HEK293 (cell line): ENCODE data around the gene CASQ2.

Source experiments
- CTCF ChIA-PET: fragments of 350-600 bp; formaldehyde crosslinking; extraction: SDS; loops from one replicate; lab custom pipeline; 2021; ENCODE audit warnings: antibody characterized with exemption; lab: Yijun Ruan, JAX
- POLR2A ChIA-PET: fragments of 300-600 bp; formaldehyde crosslinking; extraction: SDS; loops from one replicate; lab custom pipeline; 2020; ENCODE audit warnings: antibody characterized with exemption, inconsistent platforms; lab: Yijun Ruan, JAX
- H3K27ac ChIP-seq: fragments of 200-500 bp; sonication (Bioruptor generic); 2 replicates; pipeline ENCODE4 v1.5.1; 2014; ENCODE audit warnings: low read depth, low read length, control low read depth, inconsistent platforms; ENCODE audit errors: extremely low read depth
- H3K36me3 ChIP-seq, 2 experiments: fragments of 200-500 bp in 1 of 2; sonication (Bioruptor generic) in 1 of 2; 1 replicate in 1 of 2; 2 replicates in 1 of 2; pipeline ENCODE4 v1.5.1; 2014 to 2017; ENCODE audit warnings: inconsistent platforms in 2 of 2, low read length in 2 of 2; ENCODE audit not compliant: control insufficient read depth in 2 of 2, insufficient read depth in 1 of 2
- H3K4me1 ChIP-seq: fragments of 200-500 bp; sonication (Bioruptor generic); 2 replicates; pipeline ENCODE4 v1.5.1; 2014; ENCODE audit warnings: mild to moderate bottlenecking, low read length, inconsistent platforms; ENCODE audit not compliant: control insufficient read depth, insufficient read depth
- H3K4me3 ChIP-seq: 2 replicates; pipeline ENCODE4 v1.5.1; 2011; ENCODE audit warnings: low read depth, mild to moderate bottlenecking, control low read depth, low read length, moderate library complexity
- H3K9me3 ChIP-seq: fragments of 200-500 bp; sonication (Bioruptor generic); 2 replicates; pipeline ENCODE4 v1.5.1; 2014; ENCODE audit warnings: low read depth, low read length, inconsistent platforms; ENCODE audit not compliant: control insufficient read depth, insufficient read depth
- MEIS1 ChIP-seq: sonication (generic); formaldehyde crosslinking; IDR thresholded peaks from 2 replicates; pipeline ENCODE4 v1.8.1; 2022; ENCODE audit warnings: missing genetic modification reagents, mild to moderate bottlenecking, borderline replicate concordance
- MZF1 ChIP-seq: fragments of 450-650 bp; formaldehyde crosslinking; IDR thresholded peaks from 2 replicates; pipeline ENCODE4 v1.5.1; 2017; ENCODE audit warnings: missing biosample characterization, missing genetic modification characterization, borderline replicate concordance
- ZBTB7A ChIP-seq: fragments of 450-650 bp; formaldehyde crosslinking; IDR thresholded peaks from 2 replicates; pipeline ENCODE4 v1.5.1; 2016; ENCODE audit warnings: low read depth, missing biosample characterization, missing genetic modification characterization
- ZNF214 ChIP-seq: fragments of 450-650 bp; formaldehyde crosslinking; IDR thresholded peaks from 2 replicates; pipeline ENCODE4 v1.5.1; 2017; ENCODE audit warnings: missing biosample characterization, mild to moderate bottlenecking, missing genetic modification characterization, borderline replicate concordance
- ZNF221 ChIP-seq: fragments of 450-650 bp; formaldehyde crosslinking; IDR thresholded peaks from 2 replicates; pipeline ENCODE4 v1.5.1; 2017; ENCODE audit warnings: missing biosample characterization, missing genetic modification characterization, borderline replicate concordance
- ZNF366 ChIP-seq: fragments of 450-650 bp; formaldehyde crosslinking; conservative IDR thresholded peaks from 2 replicates; pipeline ENCODE4 v1.5.1; 2016; ENCODE audit warnings: missing biosample characterization, missing genetic modification characterization
- ZNF391 ChIP-seq: fragments of 450-650 bp; formaldehyde crosslinking; IDR thresholded peaks from 2 replicates; pipeline ENCODE4 v1.5.1; 2016; ENCODE audit warnings: low read depth, missing biosample characterization, missing genetic modification characterization, borderline replicate concordance
- ZNF48 ChIP-seq: fragments of 450-650 bp; formaldehyde crosslinking; IDR thresholded peaks from 2 replicates; pipeline ENCODE4 v1.5.1; 2016; ENCODE audit warnings: missing biosample characterization, missing genetic modification characterization
- ZNF501 ChIP-seq: fragments of 450-650 bp; formaldehyde crosslinking; IDR thresholded peaks from 2 replicates; pipeline ENCODE4 v1.5.1; 2016; ENCODE audit warnings: missing biosample characterization, missing genetic modification characterization
- ZNF510 ChIP-seq: fragments of 450-650 bp; formaldehyde crosslinking; IDR thresholded peaks from 2 replicates; pipeline ENCODE4 v1.5.1; 2018; ENCODE audit warnings: mild to moderate bottlenecking, missing genetic modification characterization, missing biosample characterization; ENCODE audit not compliant: insufficient replicate concordance
- ZNF530 ChIP-seq: fragments of 450-650 bp; formaldehyde crosslinking; IDR thresholded peaks from 2 replicates; pipeline ENCODE4 v1.5.1; 2016; ENCODE audit warnings: low read depth, missing biosample characterization, missing genetic modification characterization
- ZNF544 ChIP-seq: fragments of 450-650 bp; formaldehyde crosslinking; IDR thresholded peaks from 2 replicates; pipeline ENCODE4 v1.5.0; 2017; ENCODE audit warnings: missing biosample characterization, missing genetic modification characterization
- ZNF560 ChIP-seq: fragments of 450-650 bp; formaldehyde crosslinking; IDR thresholded peaks from 2 replicates; pipeline ENCODE4 v1.5.1; 2017; ENCODE audit warnings: missing biosample characterization, missing genetic modification characterization, borderline replicate concordance
- ZNF629 ChIP-seq: fragments of 450-650 bp; formaldehyde crosslinking; IDR thresholded peaks from 2 replicates; pipeline ENCODE4 v1.5.1; 2017; ENCODE audit warnings: missing biosample characterization, missing genetic modification characterization
- ZNF658 ChIP-seq: fragments of 450-650 bp; formaldehyde crosslinking; IDR thresholded peaks from 2 replicates; pipeline ENCODE4; 2016; ENCODE audit warnings: missing biosample characterization, missing genetic modification characterization
- ZNF707 ChIP-seq: fragments of 450-650 bp; formaldehyde crosslinking; IDR thresholded peaks from 2 replicates; pipeline ENCODE4 v1.5.1; 2016; ENCODE audit warnings: missing biosample characterization, missing genetic modification characterization
- ZNF792 ChIP-seq: fragments of 450-650 bp; formaldehyde crosslinking; IDR thresholded peaks from 2 replicates; pipeline ENCODE4 v1.5.1; 2016; ENCODE audit warnings: missing biosample characterization, missing genetic modification characterization
- ZSCAN30 ChIP-seq: fragments of 450-650 bp; IDR thresholded peaks from 2 replicates; pipeline ENCODE4 v1.5.1; 2018; ENCODE audit warnings: missing biosample characterization, mild to moderate bottlenecking, missing genetic modification characterization, moderate library complexity
- TF ChIP-seq, protein P1 (sequence below): fragments of 450-650 bp; formaldehyde crosslinking; IDR thresholded peaks from 2 replicates; pipeline ENCODE4 v1.5.1; 2017; ENCODE audit warnings: missing biosample characterization, missing genetic modification characterization
- TF ChIP-seq, protein P2 (sequence below): fragments of 450-650 bp; IDR thresholded peaks from 2 replicates; pipeline ENCODE4 v1.5.1; 2018; ENCODE audit warnings: missing biosample characterization, missing genetic modification characterization
- TF ChIP-seq, protein P3 (sequence below): fragments of 450-650 bp; formaldehyde crosslinking; IDR thresholded peaks from 2 replicates; pipeline ENCODE4 v1.5.1; 2016; ENCODE audit warnings: missing biosample characterization, missing genetic modification characterization, low read depth

CASQ2 gene

DNA sequence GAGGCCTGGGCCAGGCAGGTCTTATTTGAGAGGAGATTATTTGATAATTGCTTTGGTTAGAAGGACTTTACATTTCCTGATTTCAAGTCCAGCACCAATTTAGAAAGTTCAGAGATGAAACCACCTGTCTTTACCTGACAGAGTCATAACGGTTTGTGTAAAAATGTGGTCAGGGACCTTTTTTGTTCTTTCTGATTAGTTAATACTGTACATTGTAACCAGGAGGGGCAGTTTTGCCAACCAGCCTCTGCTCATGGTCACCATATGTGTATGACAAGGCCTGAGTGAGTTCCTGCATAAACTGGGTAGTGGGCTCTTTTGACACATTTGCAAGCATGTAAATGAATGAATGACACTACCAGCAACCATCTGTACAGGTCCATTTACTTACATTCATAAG, 70.9 kb downstream of the CASQ2 start (continued):
- TF ChIP-seq, protein P1, sequence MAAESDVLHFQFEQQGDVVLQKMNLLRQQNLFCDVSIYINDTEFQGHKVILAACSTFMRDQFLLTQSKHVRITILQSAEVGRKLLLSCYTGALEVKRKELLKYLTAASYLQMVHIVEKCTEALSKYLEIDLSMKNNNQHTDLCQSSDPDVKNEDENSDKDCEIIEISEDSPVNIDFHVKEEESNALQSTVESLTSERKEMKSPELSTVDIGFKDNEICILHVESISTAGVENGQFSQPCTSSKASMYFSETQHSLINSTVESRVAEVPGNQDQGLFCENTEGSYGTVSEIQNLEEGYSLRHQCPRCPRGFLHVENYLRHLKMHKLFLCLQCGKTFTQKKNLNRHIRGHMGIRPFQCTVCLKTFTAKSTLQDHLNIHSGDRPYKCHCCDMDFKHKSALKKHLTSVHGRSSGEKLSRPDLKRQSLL (tag by site-specific recombination), result no peak
- TF ChIP-seq ZNF707, result no peak
- TF ChIP-seq ZNF510 (tag by site-specific recombination), result no peak
- no peak for TF ChIP-seq ZNF214 (tag by site-specific recombination)

DNA sequence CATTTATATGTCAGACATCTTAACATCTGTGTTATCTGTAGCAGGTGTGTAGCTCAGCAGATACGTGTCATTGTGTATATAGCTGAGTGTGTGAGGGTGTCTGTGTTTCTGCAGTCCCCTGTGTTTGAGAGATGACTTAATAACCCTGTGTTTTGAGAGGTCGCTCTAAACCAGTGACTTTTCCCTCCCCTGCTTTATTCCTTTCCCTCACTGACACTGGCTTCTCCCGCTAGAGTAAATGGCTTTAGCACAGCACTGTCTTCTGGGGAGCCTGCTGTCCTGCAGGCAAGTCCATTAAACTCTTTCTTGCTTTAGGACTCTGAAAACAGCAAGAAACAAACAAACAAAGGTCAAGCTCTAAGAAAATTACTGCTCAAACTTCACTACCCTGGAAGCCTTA, 73.7 kb downstream of the CASQ2 start:
- ChIA-PET POLR2A (no interaction called here), CTCF (interaction anchor here (0.6 to 2.8 kb wide), 4 partner anchors 11 to 1999 kb away, joined by 3 to 15 read pairs (median 4); no protein-coding TSS in a partner anchor)
- no peaks in the 10 kb centered on the region for H3K4me1 ChIP-seq
- TF ChIP-seq MEIS1 (CRISPR knock-in tag) (no peak), ZSCAN30 (tag by site-specific recombination) (no peak), ZNF560 (no peak), ZNF501 (tag by site-specific recombination) (no peak), ZBTB7A (tag by site-specific recombination) (no peak), ZNF530 (tag by site-specific recombination) (no peak), ZNF544 (no peak), ZNF658 (no peak), ZNF792 (tag by site-specific recombination) (no peak), MZF1 (tag by site-specific recombination) (no peak), ZNF221 (tag by site-specific recombination) (no peak), ZNF629 (tag by site-specific recombination) (no peak), ZNF391 (tag by site-specific recombination) (no peak)
- TF ChIP-seq, protein P2, sequence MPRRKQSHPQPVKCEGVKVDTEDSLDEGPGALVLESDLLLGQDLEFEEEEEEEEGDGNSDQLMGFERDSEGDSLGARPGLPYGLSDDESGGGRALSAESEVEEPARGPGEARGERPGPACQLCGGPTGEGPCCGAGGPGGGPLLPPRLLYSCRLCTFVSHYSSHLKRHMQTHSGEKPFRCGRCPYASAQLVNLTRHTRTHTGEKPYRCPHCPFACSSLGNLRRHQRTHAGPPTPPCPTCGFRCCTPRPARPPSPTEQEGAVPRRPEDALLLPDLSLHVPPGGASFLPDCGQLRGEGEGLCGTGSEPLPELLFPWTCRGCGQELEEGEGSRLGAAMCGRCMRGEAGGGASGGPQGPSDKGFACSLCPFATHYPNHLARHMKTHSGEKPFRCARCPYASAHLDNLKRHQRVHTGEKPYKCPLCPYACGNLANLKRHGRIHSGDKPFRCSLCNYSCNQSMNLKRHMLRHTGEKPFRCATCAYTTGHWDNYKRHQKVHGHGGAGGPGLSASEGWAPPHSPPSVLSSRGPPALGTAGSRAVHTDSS (tag by site-specific recombination), result no peak
- H3K27ac ChIP-seq, result no peak overlapping the region
- peaks cover 6 to 34% of the 10 kb centered on the region in 2 experiments; a peak in 1 of 3 replicates for H3K36me3 ChIP-seq
- no peaks in the 10 kb centered on the region for H3K9me3 ChIP-seq
- H3K4me3 ChIP-seq, result no peak overlapping the region

DNA sequence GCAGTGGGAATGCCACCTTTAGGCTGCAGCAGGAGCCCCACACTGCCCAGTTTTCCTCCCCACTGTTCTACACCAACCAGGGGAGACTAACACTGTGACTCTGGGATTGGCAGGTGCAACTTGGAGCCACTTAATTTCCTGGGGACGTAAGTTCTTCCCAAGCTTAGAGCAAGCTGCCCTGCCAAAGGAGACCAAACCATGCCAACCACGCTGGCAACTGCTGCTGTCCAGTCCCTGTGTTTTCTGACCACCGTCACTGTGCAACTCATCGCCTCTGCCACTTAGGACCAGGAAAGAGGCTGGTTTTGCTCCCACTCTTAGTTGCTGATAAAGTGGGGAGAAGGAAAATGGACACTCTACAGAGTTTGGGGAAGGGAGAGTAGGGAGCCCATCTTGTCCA, 76.3 kb downstream of the CASQ2 start:
- H3K9me3 ChIP-seq, result no peaks in the 10 kb centered on the region
- no peaks in the 10 kb centered on the region for H3K4me1 ChIP-seq
- no peak overlapping the region for H3K27ac ChIP-seq
- CTCF ChIA-PET, result interaction anchor here (1.0 kb wide), 1 partner anchor 15 kb away, joined by 4 read pairs; no protein-coding TSS in a partner anchor
- H3K36me3 ChIP-seq, result peaks cover 15 to 45% of the 10 kb centered on the region in 2 experiments; a peak in 2 of 3 replicates
- no peak for TF ChIP-seq ZNF530 (tag by site-specific recombination)
- no peak for TF ChIP-seq ZNF366
- TF ChIP-seq, protein P3, sequence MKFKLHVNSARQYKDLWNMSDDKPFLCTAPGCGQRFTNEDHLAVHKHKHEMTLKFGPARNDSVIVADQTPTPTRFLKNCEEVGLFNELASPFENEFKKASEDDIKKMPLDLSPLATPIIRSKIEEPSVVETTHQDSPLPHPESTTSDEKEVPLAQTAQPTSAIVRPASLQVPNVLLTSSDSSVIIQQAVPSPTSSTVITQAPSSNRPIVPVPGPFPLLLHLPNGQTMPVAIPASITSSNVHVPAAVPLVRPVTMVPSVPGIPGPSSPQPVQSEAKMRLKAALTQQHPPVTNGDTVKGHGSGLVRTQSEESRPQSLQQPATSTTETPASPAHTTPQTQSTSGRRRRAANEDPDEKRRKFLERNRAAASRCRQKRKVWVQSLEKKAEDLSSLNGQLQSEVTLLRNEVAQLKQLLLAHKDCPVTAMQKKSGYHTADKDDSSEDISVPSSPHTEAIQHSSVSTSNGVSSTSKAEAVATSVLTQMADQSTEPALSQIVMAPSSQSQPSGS (tag by site-specific recombination), result no peak
- TF ChIP-seq ZNF48 (tag by site-specific recombination), result no peak
- POLR2A ChIA-PET, result no interaction called here
- no peak overlapping the region for H3K4me3 ChIP-seq
